DMS 273 (cell line): ENCODE data around the gene BCL2L12.
"Not testable (repeated sequence)": the region's sequence is repeated elsewhere in the genome, so short reads cannot be mapped to it uniquely, and the experiment has no call there.

Experiments used
- DNase-seq: peaks from one replicate; lab custom pipeline; 2025; ENCODE audit not compliant: unreplicated experiment; lab: John Stamatoyannopoulos, UW

Gene BCL2L12

GRCh38 chr19:49665351-49666119 lies at the start of gene BCL2L12, which contains the start of gene IRF3:
Gene BCL2L12 (plus strand): TSS chr19:49665933. CDS start chr19:49666693, 760 bp downstream.
Gene IRF3 (minus strand): TSS chr19:49665857. CDS start chr19:49664838, 1,019 bp downstream.
- DNase-seq = peak; percentile 99

GRCh38 chr19:49616532-49616931 lies 49.2 kb upstream of the BCL2L12 start:
- DNase-seq = no peak

- DNase-seq = no peak
These were observed 48.8 kb upstream of the BCL2L12 start for GRCh38 chr19:49616945-49617344.

- not testable (repeated sequence) for DNase-seq
These were observed 47.9 kb upstream of the BCL2L12 start for GRCh38 chr19:49617860-49618259.

GRCh38 chr19:49624967-49625910 lies 40.5 kb upstream of the BCL2L12 start:
- DNase-seq = no peak

- no peak for DNase-seq
These were observed 39.5 kb upstream of the BCL2L12 start for GRCh38 chr19:49626226-49626625.

GRCh38 chr19:49629659-49630058 lies 36.1 kb upstream of the BCL2L12 start:
- no peak for DNase-seq

- peak; percentile 69 for DNase-seq
These were observed 34.6 kb upstream of the BCL2L12 start for GRCh38 chr19:49631014-49631588.

- no peak for DNase-seq
These were observed 34.0 kb upstream of the BCL2L12 start for GRCh38 chr19:49631610-49632192.

GRCh38 chr19:49632576-49632975 lies 33.2 kb upstream of the BCL2L12 start:
- DNase-seq = no peak

GRCh38 chr19:49633273-49633672 lies 32.5 kb upstream of the BCL2L12 start:
- not testable (repeated sequence) for DNase-seq

- peak; percentile 43 for DNase-seq
These were observed 30.1 kb upstream of the BCL2L12 start for GRCh38 chr19:49635530-49636232.

- no peak for DNase-seq
These were observed 29.4 kb upstream of the BCL2L12 start for GRCh38 chr19:49636233-49636932.

GRCh38 chr19:49637821-49638738 lies 27.7 kb upstream of the BCL2L12 start:
- peak; percentile 53 for DNase-seq

GRCh38 chr19:49639401-49640112 lies 26.2 kb upstream of the BCL2L12 start:
- DNase-seq = no peak

- DNase-seq = peak; percentile 100
These were observed 25.4 kb upstream of the BCL2L12 start, which contains the start of gene RRAS for GRCh38 chr19:49640113-49640898. Gene RRAS (minus strand): TSS chr19:49640143. CDS start chr19:49640098, 45 bp downstream.
